Nephron progenitor cell (in vitro differentiated cells): Measurements from ENCODE around the gene NDP.

Source experiments
- DNase-seq: peaks from one replicate; pipeline ENCODE4 v3.0.0; 2021
- H3K27ac Mint-ChIP-seq: 2 replicates; pipeline ENCODE4 v1.8.0; 2021; ENCODE audit warnings: mild to moderate bottlenecking, moderate library complexity, mixed read lengths
- H3K27me3 Mint-ChIP-seq: 2 replicates; pipeline ENCODE4 v1.8.0; 2021; ENCODE audit warnings: mild to moderate bottlenecking, low read depth, mixed read lengths; ENCODE audit not compliant: poor library complexity
- H3K36me3 Mint-ChIP-seq: 2 replicates; pipeline ENCODE4 v1.8.0; 2021; ENCODE audit warnings: low read depth, mixed read lengths
- H3K4me1 Mint-ChIP-seq: 2 replicates; pipeline ENCODE4 v1.8.0; 2021; ENCODE audit warnings: mixed read lengths
- H3K4me3 Mint-ChIP-seq: 2 replicates; pipeline ENCODE4 v1.8.0; 2021; ENCODE audit warnings: mild to moderate bottlenecking, moderate library complexity, mixed read lengths
- H3K9me3 Mint-ChIP-seq: 2 replicates; pipeline ENCODE4 v1.8.0; 2021; ENCODE audit warnings: mild to moderate bottlenecking, moderate library complexity, mixed read lengths
- TF ChIP-seq, protein P1 (sequence below): fragments of 200-600 bp; sonication (generic); IDR thresholded peaks from 2 replicates; pipeline ENCODE4 v1.5.0; 2021; ENCODE audit warnings: antibody characterized with exemption

Gene NDP, protein sequence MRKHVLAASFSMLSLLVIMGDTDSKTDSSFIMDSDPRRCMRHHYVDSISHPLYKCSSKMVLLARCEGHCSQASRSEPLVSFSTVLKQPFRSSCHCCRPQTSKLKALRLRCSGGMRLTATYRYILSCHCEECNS

DNA sequence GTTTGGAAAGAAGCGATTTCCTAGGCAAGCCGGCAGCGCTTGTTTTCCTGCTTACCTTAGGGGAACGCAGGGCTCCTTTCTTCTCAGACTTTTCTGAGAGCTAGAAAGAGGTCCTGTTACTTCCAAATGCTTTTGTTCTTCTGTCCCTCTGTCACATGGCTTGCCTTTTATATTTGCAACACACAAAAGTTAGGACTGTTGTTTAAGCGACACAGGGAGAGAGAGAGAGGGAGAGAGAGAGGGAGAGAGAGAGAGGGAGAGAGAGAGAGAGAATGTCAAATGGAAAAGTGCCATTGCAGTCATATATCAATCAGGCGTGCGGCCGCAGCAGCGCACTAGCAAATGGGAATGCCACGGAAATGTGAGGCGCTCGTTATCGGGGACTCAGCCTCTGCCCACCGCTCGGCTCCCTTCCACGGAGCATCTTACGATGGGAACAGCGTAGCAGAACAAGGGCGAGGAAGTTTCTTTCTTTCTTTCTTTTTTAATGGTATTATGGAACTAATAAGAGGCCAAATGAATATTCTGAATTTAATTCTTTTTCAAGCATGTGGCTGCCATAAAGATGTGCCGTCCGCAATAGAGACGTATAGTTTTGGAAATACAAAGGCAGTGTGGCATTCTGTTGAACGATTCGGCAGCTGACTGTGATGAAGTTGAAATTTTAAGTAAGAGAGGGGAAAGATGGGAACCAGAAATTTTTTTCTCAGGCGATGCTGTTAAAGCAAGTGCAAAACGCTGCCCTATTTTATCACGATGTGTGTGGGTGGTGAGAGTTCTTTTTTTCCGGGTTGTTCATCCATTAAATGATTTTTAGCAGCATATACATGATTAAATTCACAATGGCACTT, at the start of gene NDP:
Gene NDP, minus strand, starts transcription at position 142 of the 851 bp plus-strand sequence. CDS start 14,745 bp downstream, outside the sequence.
- peak; percentile 41 for DNase-seq
- Mint-ChIP-seq H3K9me3 (peaks cover 41% of the 10 kb centered on the region), H3K36me3 (no peaks in the 10 kb centered on the region), H3K27ac (no peak within 1 kb of the TSS), H3K27me3 (peaks cover 8% of the 10 kb centered on the region), H3K4me3 (peak within 1 kb of the TSS; percentile 86), H3K4me1 (peaks cover 13% of the 10 kb centered on the region)
- TF ChIP-seq, protein P1, sequence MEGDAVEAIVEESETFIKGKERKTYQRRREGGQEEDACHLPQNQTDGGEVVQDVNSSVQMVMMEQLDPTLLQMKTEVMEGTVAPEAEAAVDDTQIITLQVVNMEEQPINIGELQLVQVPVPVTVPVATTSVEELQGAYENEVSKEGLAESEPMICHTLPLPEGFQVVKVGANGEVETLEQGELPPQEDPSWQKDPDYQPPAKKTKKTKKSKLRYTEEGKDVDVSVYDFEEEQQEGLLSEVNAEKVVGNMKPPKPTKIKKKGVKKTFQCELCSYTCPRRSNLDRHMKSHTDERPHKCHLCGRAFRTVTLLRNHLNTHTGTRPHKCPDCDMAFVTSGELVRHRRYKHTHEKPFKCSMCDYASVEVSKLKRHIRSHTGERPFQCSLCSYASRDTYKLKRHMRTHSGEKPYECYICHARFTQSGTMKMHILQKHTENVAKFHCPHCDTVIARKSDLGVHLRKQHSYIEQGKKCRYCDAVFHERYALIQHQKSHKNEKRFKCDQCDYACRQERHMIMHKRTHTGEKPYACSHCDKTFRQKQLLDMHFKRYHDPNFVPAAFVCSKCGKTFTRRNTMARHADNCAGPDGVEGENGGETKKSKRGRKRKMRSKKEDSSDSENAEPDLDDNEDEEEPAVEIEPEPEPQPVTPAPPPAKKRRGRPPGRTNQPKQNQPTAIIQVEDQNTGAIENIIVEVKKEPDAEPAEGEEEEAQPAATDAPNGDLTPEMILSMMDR, result no peak

DNA sequence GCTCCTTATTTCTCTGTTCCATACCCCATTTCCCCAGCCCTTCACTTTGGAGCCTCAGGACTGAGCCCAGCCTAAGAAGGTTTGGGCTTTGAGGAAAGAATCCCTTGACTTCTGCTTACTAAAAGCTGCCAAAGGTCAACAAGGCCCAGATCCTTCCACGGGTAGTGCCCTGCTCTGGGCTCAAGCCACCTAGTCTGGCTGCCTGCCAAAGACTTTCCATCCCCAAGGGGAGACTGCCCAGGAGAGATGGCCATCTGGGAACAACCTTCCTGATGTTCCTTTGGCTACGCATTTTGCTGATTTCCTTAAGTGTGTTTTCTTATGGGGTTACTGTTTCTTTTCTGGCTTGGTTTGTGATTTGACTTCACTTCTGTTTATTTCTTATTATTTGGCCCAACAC, 49.8 kb upstream of the NDP start:
- Mint-ChIP-seq H3K36me3 (no peaks in the 10 kb centered on the region), H3K4me3 (no peak overlapping the region), H3K27ac (no peak overlapping the region), H3K4me1 (no peaks in the 10 kb centered on the region), H3K27me3 (no peaks in the 10 kb centered on the region), H3K9me3 (peaks cover 20% of the 10 kb centered on the region)
- TF ChIP-seq, protein P1, result no peak
- DNase-seq, result no peak

DNA sequence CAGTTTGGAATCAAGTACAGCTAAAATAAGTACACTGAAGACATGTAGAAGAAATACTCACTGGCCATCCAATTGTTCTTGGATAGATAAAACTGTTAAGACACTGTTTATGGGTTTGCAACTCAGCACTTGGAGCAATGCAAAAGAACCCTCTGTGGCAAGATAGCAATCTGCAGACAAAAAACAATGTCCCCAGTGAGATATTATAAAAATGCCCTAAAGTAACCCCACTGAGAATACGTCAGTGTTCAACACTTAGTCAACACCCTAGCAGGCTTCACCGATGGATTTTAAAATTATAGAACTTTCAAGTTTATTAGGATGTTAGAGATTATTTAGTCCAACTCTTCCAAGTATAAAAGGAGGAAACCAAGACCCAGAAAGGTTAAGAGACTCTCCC, 47.5 kb upstream of the NDP start:
- no peak for DNase-seq
- TF ChIP-seq, protein P1, result no peak
- Mint-ChIP-seq H3K4me1 (no peaks in the 10 kb centered on the region), H3K36me3 (no peaks in the 10 kb centered on the region), H3K27me3 (no peaks in the 10 kb centered on the region), H3K27ac (no peak overlapping the region), H3K9me3 (peaks cover 18% of the 10 kb centered on the region), H3K4me3 (no peak overlapping the region)

DNA sequence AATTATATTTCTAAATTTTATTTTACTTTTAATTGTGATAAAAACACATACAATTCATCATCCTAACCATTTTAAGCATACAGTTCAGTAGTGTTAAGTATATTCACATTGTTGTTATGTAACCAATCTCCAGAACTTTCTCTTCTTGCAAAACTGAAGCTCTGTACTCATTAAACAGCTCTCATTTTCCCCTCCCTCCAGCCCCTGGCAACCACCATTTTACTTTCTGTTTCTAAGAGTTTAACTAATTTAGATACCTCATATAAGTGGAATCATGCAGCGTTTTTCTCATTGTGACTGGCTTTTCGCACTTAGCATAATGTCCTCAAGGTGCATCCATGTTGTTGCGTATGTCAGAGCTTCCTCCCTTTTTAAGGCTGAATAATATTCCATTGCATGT, 46.7 kb upstream of the NDP start:
- Mint-ChIP-seq H3K4me3 (no peak overlapping the region), H3K27me3 (peaks cover 3% of the 10 kb centered on the region), H3K4me1 (no peaks in the 10 kb centered on the region), H3K27ac (no peak overlapping the region), H3K36me3 (no peaks in the 10 kb centered on the region), H3K9me3 (peaks cover 21% of the 10 kb centered on the region)
- DNase-seq, result no peak
- TF ChIP-seq, protein P1, result no peak

DNA sequence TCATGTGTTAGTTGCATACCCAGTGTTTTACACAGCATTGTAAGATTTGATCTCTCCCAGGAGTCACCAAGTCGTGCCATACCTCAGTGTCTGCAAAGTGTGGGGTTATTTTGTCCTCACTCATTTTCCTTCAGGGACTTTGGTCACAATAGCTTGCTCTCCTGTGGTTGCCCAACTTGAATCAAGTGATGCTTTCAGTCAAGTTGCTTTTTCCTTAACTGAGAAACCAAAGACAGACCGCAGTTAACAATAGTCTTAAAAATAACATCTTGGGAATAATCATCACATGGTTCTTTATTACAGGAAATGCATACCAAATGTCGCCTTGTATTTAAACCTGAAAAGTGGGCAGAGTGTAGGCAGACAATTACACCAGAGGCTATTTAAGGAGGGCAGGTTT, 44.5 kb upstream of the NDP start:
- TF ChIP-seq, protein P1, result no peak
- no peak overlapping the region for H3K27ac Mint-ChIP-seq
- H3K27me3 Mint-ChIP-seq, result peaks cover 3% of the 10 kb centered on the region
- peaks cover 23% of the 10 kb centered on the region for H3K9me3 Mint-ChIP-seq
- H3K4me3 Mint-ChIP-seq, result no peak overlapping the region
- DNase-seq, result no peak
- H3K36me3 Mint-ChIP-seq, result no peaks in the 10 kb centered on the region
- H3K4me1 Mint-ChIP-seq, result no peaks in the 10 kb centered on the region
